Measurements from ENCODE around the gene ZIM2. TPM values are rescaled to one million over a fixed set of nuclear protein-coding genes. Genes with fewer than 3 reads are reported as not detected.
"Not testable (repeated sequence)": the region's sequence is repeated elsewhere in the genome, so short reads cannot be mapped to it uniquely, and the experiment has no call there.

The ZIM2 gene
- not detected in 2 replicates for total RNA-seq

DNA sequence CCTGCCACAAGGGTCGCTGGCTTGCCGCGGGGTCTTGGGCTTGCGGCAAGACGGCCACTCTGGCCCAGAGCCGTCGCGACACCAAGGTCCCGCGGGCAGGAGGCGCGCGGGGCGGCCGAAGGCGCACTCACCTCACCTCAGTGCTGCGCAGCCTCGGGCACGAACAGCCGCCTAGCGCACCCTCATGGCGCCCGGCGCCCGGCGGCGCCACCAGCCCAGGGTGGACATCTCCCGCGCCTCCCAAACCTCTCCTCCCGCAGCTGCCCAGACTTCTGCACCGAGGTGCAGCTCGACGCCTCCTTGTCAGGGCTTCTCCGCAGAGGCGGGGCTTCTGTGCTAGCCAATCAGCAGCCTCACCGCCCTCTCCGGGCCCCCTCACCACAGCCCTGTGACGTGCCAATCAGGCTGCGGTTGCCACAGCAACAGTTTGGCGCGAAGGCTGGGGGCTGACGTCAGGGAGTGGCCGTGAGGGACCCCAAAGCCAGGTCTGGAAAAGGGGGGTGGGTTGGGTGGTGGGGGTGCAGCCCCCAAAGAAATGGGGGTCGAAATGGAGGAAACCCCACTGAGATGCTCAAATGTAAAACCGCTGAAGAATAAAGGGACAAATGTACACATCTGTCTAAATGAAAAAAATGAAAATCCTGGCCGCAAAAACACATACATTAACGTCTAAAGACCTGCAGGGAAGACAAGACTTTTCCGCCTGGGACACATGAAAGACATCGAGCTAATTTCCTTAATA, at the start of gene ZIM2, which contains the start of gene PEG3:
ZIM2 (minus strand) TSS at position 276 of the 742 bp plus-strand sequence. CDS start 16,449 bp downstream, outside the sequence.
PEG3 (minus strand) TSS at position 276 of the 742 bp plus-strand sequence. CDS start 16,071 bp downstream, outside the sequence.
- no peak for DNase-seq

- DNase-seq: no peak
Measured at GRCh38 chr19:56885173-56885985, 44.9 kb upstream of the ZIM2 start.

DNA sequence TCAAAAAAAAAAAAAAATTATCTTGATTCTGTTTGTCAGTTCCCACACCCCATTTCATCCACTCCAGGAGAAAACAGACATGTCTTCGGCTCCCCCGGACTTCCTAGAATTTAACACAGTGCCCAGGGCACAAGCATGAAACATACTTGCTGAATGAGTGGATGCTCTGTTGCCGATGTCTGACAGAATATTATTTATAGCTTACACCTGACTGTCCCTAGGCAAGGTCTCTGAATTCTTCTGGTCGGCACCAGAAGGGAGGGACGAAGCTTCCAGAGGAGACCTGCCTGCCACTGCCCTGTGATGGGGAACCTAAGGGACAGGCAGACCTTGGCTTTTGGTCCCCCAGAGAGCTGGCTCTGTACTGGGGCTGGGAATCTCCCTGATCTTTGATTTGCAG, 43.9 kb upstream of the ZIM2 start:
- DNase-seq: no peak

DNA sequence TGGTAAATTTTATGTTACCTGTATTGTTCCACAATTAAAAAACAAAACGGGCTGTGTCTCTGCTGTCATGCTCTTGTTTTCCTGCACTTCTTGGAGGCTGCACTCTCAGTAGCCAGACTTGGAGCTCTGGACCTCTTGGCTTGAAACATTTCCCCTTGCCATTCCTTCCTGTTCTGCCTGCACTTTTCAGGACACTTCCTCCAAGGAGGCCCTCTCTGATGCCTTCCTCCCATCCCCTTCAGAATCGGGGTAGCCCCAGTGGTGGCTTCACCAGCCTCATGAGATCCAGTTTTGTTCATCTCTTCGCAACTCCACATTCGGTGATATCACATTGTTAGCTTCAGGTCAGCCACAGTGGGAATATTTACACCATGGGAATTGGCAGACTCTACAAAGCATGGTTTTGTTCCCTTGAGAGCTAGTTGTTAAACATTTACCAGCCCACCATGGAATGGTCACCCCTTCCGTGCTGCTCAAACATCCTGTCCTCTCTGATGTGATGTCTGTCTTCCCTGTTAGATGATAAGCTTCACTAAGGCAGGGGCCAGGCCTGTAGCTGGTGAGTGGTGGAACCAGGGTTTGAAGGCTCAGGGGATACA, 40.2 kb upstream of the ZIM2 start:
- no peak for DNase-seq

- DNase-seq: no peak
Measured at GRCh38 chr19:56877069-56877715, 36.7 kb upstream of the ZIM2 start.

DNA sequence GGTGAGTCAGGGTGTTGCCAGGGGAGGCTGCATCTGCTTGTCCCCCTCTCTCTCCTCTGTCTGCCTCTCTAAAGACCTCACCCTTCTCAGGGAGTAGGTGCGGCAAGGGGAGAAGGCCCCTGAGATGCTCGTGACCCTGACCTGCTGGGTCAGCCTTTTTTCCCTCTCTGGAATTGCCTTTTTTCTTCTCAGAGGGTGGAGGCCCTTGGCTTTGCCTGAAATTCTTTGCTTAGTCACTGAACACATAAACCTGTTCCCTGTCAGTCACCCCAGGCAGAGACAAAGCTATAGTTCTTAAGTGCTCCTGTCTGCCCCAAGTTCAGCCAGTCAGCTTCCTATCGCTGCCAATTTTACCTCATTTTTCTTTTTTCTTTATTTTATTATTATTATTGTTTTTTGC, 35.2 kb upstream of the ZIM2 start:
- DNase-seq: no peak

DNA sequence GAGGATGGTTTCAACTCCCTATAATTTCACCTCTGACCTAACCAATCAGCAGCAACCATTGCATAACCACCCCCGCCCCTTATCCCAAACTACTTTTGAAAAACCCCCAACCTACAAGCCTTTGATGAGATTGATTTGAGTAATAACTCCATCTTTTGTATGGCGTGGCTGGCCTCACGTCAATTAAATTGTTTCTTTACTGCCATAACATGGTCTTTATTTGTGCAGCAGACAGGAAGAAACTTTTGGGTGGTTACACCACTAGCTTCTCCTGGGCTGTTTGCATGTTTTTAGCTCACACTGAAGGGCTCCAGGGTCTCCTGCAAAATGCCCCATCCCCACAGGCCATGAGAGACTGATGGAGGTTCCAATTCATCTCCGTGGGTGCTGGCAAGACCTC, 34.0 kb upstream of the ZIM2 start:
- DNase-seq: no peak

DNA sequence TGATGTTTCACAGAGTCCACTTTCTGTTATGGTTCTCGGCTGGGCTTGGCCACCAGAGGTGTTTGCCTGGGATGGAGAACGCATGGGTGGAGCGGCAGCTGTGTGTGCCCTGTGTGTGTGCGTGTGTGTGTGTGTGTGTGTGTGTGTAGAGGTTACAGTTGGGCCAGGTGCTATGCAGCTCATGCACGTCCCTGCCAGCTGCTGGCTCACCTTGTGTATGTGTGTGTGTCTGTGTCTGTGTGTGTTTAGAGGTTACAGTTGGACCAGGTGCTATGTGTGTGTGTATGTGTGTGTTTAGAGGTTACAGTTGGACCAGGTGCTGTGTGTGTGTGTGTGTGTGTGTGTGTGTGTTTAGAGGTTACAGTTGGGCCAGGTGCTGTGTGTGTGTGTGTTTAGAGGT, 33.0 kb upstream of the ZIM2 start:
- DNase-seq: no peak

DNA sequence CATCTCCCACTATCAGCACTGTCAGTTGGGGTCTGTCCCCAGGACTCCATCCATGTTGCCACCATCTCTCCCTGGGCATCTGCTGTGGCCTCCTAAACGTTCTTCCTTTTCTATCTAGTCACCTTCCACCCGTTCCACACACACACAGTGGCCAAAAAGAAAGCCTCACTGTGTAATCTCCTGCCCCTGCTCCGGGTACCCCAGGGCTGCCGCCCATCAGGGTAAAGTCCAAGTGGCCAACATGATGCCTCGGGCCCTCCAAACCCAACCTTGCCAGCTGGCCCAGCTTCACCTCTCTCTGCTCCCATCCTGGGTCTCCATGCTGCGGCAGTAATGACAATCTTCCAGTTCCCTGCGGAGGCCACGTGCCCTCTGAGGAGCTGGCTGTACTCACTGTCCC, 29.4 kb upstream of the ZIM2 start:
- DNase-seq: no peak

DNA sequence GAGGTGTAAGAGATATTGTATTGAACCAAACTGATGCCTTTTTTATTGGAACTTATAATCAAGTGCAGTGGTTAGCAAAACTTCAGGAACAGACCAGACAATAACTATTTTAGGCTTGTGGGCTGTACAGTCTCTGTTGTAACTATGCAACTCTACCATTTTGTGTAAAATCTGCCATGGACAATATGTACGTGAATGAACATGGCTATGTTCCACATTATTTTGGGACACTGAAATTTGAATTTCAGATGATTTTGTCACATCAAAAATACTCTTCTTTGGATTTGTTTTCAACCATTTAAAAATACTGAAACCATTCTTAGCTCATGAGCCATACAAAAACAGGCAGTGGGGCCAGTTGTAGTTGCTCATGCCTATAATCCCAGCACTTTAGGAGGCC, 27.9 kb upstream of the ZIM2 start:
- DNase-seq: no peak

DNA sequence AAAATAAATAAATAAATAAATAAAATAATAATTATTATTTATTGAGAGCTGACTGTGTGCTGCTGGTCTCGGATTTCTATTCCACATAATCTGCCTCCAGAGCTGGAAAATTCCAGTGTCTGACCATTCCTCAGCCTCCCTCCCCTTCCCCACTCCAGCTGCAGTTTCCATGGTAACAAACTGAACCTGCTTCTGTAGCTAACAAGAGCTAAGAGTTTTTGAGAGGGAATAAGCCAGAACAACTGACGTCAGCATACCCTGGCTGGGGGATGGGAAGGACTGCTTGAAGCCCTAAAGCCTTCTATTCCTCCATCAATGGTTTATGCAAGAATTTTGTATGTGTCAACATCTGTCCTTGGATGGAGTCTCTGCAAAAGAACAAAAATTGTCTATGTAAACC, 26.0 kb upstream of the ZIM2 start:
- DNase-seq: no peak

GRCh38 chr19:56864443-56865125, 24.1 kb upstream of the ZIM2 start:
- DNase-seq: no peak

DNA sequence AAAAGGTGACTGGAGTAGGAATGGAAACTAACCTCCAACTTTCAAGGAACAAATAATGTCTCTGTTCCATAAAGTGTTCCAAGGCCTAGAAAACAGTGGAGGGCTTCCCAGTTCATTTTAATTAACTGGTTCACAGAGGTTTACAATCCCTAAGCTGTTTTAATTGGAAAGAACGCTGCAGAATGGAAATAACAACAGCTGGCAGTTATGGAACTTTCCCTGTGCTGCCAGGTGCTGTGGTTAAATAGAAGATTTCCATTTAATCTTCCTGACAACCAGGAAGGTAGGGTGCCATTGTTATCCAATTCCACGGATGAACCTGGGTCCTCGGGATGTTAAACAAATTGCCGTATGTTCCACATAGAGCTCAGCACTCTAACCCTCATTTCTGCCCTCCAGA, 22.2 kb upstream of the ZIM2 start:
- no peak for DNase-seq

GRCh38 chr19:56860409-56860808, 19.9 kb upstream of the ZIM2 start:
- not testable (repeated sequence) for DNase-seq

DNA sequence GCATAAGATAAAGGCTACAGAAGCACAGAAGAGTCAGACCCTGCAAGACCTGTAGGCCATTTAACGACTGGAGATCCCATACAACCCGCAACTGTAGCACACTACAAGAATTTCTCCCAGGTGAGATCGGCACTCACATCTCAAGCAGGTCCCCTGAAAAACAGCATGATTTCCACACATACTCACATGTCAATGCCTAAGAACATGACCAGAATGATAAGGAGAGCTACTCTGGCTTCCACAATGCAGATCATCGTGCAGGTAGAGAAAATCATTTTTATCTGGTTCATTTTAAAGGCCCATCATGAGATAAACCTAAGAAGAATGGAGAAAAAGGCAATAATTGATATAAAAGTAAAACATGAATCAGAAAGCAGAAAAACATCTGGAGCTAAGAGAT, 17.5 kb upstream of the ZIM2 start:
- DNase-seq: no peak

DNA sequence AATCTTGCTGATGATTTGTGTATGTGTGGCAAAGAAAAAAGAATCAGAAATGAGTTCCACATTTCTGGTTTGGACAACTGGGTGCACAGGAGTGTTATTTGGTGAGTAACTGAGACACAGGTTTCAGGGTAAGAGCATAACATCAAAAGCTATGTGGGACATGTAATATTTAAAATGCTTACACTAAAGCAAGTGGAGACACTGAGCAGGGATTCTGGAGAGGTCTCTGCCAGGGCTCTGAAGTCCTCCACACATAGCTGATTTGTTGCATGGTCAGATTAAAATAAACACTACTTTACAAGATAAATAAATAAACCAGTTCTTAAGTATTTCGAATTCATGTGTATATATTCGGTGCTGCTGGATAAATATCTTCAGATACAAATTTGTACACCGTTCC, 16.3 kb upstream of the ZIM2 start:
- no peak for DNase-seq

DNA sequence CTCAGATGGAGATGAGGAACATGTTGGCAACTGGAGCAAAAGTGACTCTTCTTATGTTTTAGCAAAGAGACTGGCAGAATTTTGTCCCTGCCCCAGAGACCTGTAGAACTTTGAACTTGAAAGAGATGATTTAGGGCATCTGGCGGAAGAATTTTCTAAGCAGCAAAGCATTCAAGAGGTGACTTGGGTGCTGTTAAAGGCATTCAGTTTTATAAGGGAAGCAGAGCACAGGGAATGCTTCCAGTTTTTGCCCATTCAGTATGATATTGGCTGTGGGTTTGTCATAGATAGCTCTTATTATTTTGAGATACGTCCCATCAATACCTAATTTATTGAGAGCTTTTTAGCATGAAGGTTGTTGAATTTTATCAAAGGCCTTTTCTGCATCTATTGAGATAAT, 11.8 kb upstream of the ZIM2 start:
- DNase-seq: not testable (repeated sequence)

DNA sequence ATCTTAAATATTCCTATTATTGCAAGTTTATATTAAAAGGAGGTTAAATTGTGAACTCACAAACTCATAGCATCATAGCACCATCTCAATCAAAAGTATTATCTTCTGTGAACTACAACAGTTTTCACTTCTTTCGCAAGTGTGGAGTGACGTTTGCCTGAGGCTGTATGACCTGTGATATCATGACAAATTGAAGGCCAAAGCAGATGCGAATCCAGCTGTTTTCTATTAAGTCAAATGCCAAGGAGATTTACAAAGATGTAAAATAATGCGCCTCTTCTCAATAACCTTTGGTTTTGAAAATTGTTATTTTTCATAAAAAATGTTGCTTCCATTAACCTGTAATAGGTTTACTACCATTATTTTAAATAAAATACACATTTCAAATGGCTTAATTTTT, 7.6 kb upstream of the ZIM2 start:
- no peak for DNase-seq

DNA sequence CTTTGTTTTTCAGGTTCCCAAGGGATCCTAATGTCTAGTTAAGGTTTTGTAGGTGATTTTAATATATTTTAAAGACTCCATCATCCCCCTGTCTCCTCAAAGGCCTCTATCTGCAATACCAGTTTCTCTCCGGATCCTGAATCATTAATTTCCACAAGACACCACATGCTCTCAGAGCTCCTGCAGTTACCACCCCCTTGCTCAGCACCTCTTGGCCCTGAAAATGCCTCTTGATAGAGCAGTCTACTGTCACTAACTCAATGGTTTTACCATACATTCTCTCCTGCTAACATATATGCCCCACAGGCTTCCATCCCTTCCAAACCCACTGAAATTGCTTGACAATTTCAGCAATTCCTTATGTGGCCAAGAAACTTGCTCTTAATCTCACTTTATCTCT, 1.9 kb upstream of the ZIM2 start:
- no peak for DNase-seq

DNA sequence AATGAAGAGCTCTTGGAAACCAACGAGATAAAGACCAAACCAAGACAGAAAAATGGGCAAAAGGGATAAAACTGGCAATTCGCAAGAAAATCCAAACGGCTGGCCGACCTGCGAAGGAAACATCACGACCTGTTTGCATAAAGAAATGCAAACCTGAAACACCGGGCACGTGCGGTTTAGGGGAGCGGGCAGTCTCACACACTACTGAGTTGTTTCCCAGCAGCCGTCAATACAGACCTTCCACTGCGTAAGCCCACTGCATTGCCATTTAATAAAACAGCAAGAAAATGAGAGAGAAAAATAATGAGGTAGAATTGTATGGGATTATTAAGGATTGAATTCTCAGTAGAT, 642 bp upstream of the ZIM2 start:
- DNase-seq: no peak

- peak; percentile 32 for DNase-seq
Measured at GRCh38 chr19:56839652-56840450, 675 bp downstream of the ZIM2 start.
